Activated CD4-positive, alpha-beta T cell treated with anti-CD3 and anti-CD28 coated beads, Interleukin-2, amount 50 U/mL, for 24 hours (primary cell): ENCODE results near the gene GPC6.

Source experiments
- DNase-seq, 2 donors: peaks; one replicate each; pipeline ENCODE4 v3.0.0-alpha.2; 2020; ENCODE audit warnings: low read depth in 1 of 2, low spot score in 1 of 2

GPC6 gene

GRCh38 chr13:94227255-94227879, 1000.8 kb downstream of the GPC6 start:
- DNase-seq: no peak

GRCh38 chr13:94228763-94229162, 1002.2 kb downstream of the GPC6 start:
- DNase-seq: no peak

GRCh38 chr13:94232161-94232950, 1005.7 kb downstream of the GPC6 start:
- DNase-seq: no peak

- no peak for DNase-seq
These were observed 1006.3 kb downstream of the GPC6 start for GRCh38 chr13:94232956-94233355.

GRCh38 chr13:94233401-94233800, 1006.8 kb downstream of the GPC6 start:
- no peak for DNase-seq

- DNase-seq: no peak
These were observed 1007.2 kb downstream of the GPC6 start for GRCh38 chr13:94233837-94234236.

GRCh38 chr13:94234738-94235137, 1008.1 kb downstream of the GPC6 start:
- DNase-seq: no peak

GRCh38 chr13:94236132-94236531, 1009.5 kb downstream of the GPC6 start:
- no peak for DNase-seq

- peak in 1 of 2 donors; percentile 7 for DNase-seq
These were observed 1010.3 kb downstream of the GPC6 start for GRCh38 chr13:94236872-94237271.

- DNase-seq: peak in 1 of 2 donors; percentile 35
These were observed 1012.5 kb downstream of the GPC6 start for GRCh38 chr13:94239135-94239534.

- DNase-seq: no peak
These were observed 1015.9 kb downstream of the GPC6 start for GRCh38 chr13:94242554-94242953.

GRCh38 chr13:94243551-94243950, 1016.9 kb downstream of the GPC6 start:
- DNase-seq: no peak

- no peak for DNase-seq
These were observed 1019.9 kb downstream of the GPC6 start for GRCh38 chr13:94246495-94246894.

- no peak for DNase-seq
These were observed 1021.3 kb downstream of the GPC6 start for GRCh38 chr13:94247890-94248289.

GRCh38 chr13:94248454-94249228, 1022.0 kb downstream of the GPC6 start:
- DNase-seq: no peak

- DNase-seq: no peak
These were observed 1022.9 kb downstream of the GPC6 start for GRCh38 chr13:94249512-94249911.

- no peak for DNase-seq
These were observed 1025.4 kb downstream of the GPC6 start for GRCh38 chr13:94251831-94252608.

GRCh38 chr13:94254737-94255136, 1028.1 kb downstream of the GPC6 start:
- DNase-seq: no peak

- DNase-seq: no peak
These were observed 1030.1 kb downstream of the GPC6 start for GRCh38 chr13:94256721-94257120.

GRCh38 chr13:94259984-94260383, 1033.4 kb downstream of the GPC6 start:
- DNase-seq: no peak

- DNase-seq: no peak
These were observed 1034.6 kb downstream of the GPC6 start for GRCh38 chr13:94261163-94261562.
